Thymus (tissue), 11 donors: ENCODE results near the gene KAZN. TPM values are rescaled to one million over a fixed set of nuclear protein-coding genes. Genes with fewer than 3 reads are reported as not detected.

ENCODE experiments used
- DNase-seq, 9 donors: peaks; one replicate each; pipeline ENCODE4 v3.0.0-alpha.2; 2013; ENCODE audit warnings: low spot score in 9 of 9, low read depth in 6 of 9, missing footprints in 1 of 9
- H3K27ac ChIP-seq, 2 donors: one replicate each; pipeline ENCODE4 v1.5.1; 2013; ENCODE audit warnings: control low read depth in 1 of 2, low read depth in 1 of 2, low read length in 1 of 2, mild to moderate bottlenecking in 1 of 2, moderate library complexity in 1 of 2
- H3K27me3 ChIP-seq, 2 donors: one replicate each; pipeline ENCODE4 v1.5.1; 2013; ENCODE audit warnings: low read length in 1 of 2; ENCODE audit not compliant: control insufficient read depth in 2 of 2, insufficient read depth in 1 of 2
- H3K36me3 ChIP-seq, 2 donors: one replicate each; pipeline ENCODE4 v1.5.1; 2013; ENCODE audit warnings: low read length in 1 of 2, mild to moderate bottlenecking in 1 of 2, moderate library complexity in 1 of 2; ENCODE audit not compliant: control insufficient read depth in 2 of 2, insufficient read depth in 2 of 2
- H3K4me1 ChIP-seq, 2 donors: one replicate each; pipeline ENCODE4 v1.5.1; 2013; ENCODE audit warnings: low read length in 2 of 2; ENCODE audit not compliant: control insufficient read depth in 2 of 2, insufficient read depth in 2 of 2
- H3K4me3 ChIP-seq, 2 donors: one replicate each; pipeline ENCODE4 v1.5.1; 2013; ENCODE audit warnings: low read length in 2 of 2, control low read depth in 1 of 2, mild to moderate bottlenecking in 1 of 2
- H3K9me3 ChIP-seq, 2 donors: one replicate each; pipeline ENCODE4 v1.5.1; 2013; ENCODE audit warnings: low read length in 1 of 2, mild to moderate bottlenecking in 1 of 2; ENCODE audit not compliant: control insufficient read depth in 2 of 2, insufficient read depth in 1 of 2
- WGBS: extraction: QIAGEN DNeasy Blood & Tissue Kit; methylation state at CpG from one replicate; pipeline ENCODE4 v1.1.7; 2013; 5-methylcytosine and 5-hydroxymethylcytosine counted together
- polyA plus RNA-seq: library from polyadenylated mRNA; stranded (reverse); fragments of 200-250 nt; gene quantifications from one replicate; pipeline ENCODE4 v1.2.3, GENCODE V29; 2013
- total RNA-seq: library from RNA; stranded (reverse); fragments of 120-200 nt; gene quantifications from one replicate; pipeline ENCODE4 v1.2.4, GENCODE V29; 2013
- donor health status: healthy.

KAZN gene
- total and polyA plus RNA-seq, 2 donors = 1.3 to 5.7 TPM

- WGBS = 85% methylated on average over 8 of the region's 8 CpGs
Observed at GRCh38 chr1:14782741-14783591, 184.5 kb downstream of the KAZN start.

GRCh38 chr1:14783592-14783886, 185.1 kb downstream of the KAZN start:
- no peaks in the 10 kb centered on the region for H3K36me3 ChIP-seq
- no peak overlapping the region for H3K27ac ChIP-seq
- no peaks in the 10 kb centered on the region for H3K27me3 ChIP-seq
- 95% methylated on average over 7 of the region's 7 CpGs for WGBS
- H3K4me3 ChIP-seq = no peak overlapping the region
- no peaks in the 10 kb centered on the region for H3K9me3 ChIP-seq
- H3K4me1 ChIP-seq = peaks cover 0 to 9% of the 10 kb centered on the region in 2 donors
- no peak for DNase-seq

More at GRCh38 chr1:14782741-14783591, 184.5 kb downstream of the KAZN start:
- no peaks in the 10 kb centered on the region for H3K36me3 ChIP-seq
- no peaks in the 10 kb centered on the region for H3K27me3 ChIP-seq
- no peaks in the 10 kb centered on the region for H3K9me3 ChIP-seq
- DNase-seq = no peak
- peaks cover 0 to 15% of the 10 kb centered on the region in 2 donors for H3K4me1 ChIP-seq
- H3K27ac ChIP-seq = no peak overlapping the region
- H3K4me3 ChIP-seq = no peak overlapping the region

- WGBS = 90% methylated on average over 16 of the region's 16 CpGs
- H3K27ac ChIP-seq = no peak overlapping the region
- H3K4me1 ChIP-seq = no peaks in the 10 kb centered on the region
- H3K9me3 ChIP-seq = no peaks in the 10 kb centered on the region
- no peaks in the 10 kb centered on the region for H3K36me3 ChIP-seq
- no peak for DNase-seq
- no peaks in the 10 kb centered on the region for H3K27me3 ChIP-seq
- no peak overlapping the region for H3K4me3 ChIP-seq
Observed at GRCh38 chr1:14784790-14785773, 186.6 kb downstream of the KAZN start.

- no peak overlapping the region for H3K27ac ChIP-seq
- no peak for DNase-seq
Observed at GRCh38 chr1:14786109-14786675, 187.7 kb downstream of the KAZN start.

GRCh38 chr1:14786681-14787080, 188.2 kb downstream of the KAZN start:
- no peak for DNase-seq
- Histone ChIP-seq H3K27me3 (no peaks in the 10 kb centered on the region), H3K9me3 (no peaks in the 10 kb centered on the region), H3K27ac (no peak overlapping the region), H3K4me1 (peaks cover 0 to 3% of the 10 kb centered on the region in 2 donors), H3K36me3 (no peaks in the 10 kb centered on the region), H3K4me3 (no peak overlapping the region)
- 92% methylated on average over 1 of the region's 1 CpG for WGBS

More at GRCh38 chr1:14786109-14786675, 187.7 kb downstream of the KAZN start:
- Histone ChIP-seq H3K4me3 (no peak overlapping the region), H3K27me3 (no peaks in the 10 kb centered on the region), H3K9me3 (no peaks in the 10 kb centered on the region), H3K36me3 (no peaks in the 10 kb centered on the region), H3K4me1 (peaks cover 0 to 2% of the 10 kb centered on the region in 2 donors)
- WGBS = 95% methylated on average over 9 of the region's 9 CpGs

- 93% methylated on average over 10 of the region's 10 CpGs for WGBS
- Histone ChIP-seq H3K4me1 (peaks cover 0 to 3% of the 10 kb centered on the region in 2 donors), H3K27ac (no peak overlapping the region), H3K9me3 (no peaks in the 10 kb centered on the region), H3K27me3 (no peaks in the 10 kb centered on the region), H3K36me3 (no peaks in the 10 kb centered on the region), H3K4me3 (no peak overlapping the region)
- no peak for DNase-seq
Observed at GRCh38 chr1:14787604-14788003, 189.1 kb downstream of the KAZN start.

- H3K9me3 ChIP-seq = no peaks in the 10 kb centered on the region
- DNase-seq = no peak
- peaks cover 0 to 5% of the 10 kb centered on the region in 2 donors for H3K4me1 ChIP-seq
- no peaks in the 10 kb centered on the region for H3K27me3 ChIP-seq
- H3K36me3 ChIP-seq = no peaks in the 10 kb centered on the region
- no peak overlapping the region for H3K4me3 ChIP-seq
- no peak overlapping the region for H3K27ac ChIP-seq
- WGBS = 96% methylated on average over 7 of the region's 7 CpGs
Observed at GRCh38 chr1:14788080-14788479, 189.6 kb downstream of the KAZN start.

GRCh38 chr1:14790982-14791381, 192.5 kb downstream of the KAZN start:
- DNase-seq = no peak
- H3K9me3 ChIP-seq = no peaks in the 10 kb centered on the region
- H3K4me1 ChIP-seq = peaks cover 0 to 18% of the 10 kb centered on the region in 2 donors
- H3K36me3 ChIP-seq = no peaks in the 10 kb centered on the region
- H3K4me3 ChIP-seq = no peak overlapping the region
- H3K27me3 ChIP-seq = no peaks in the 10 kb centered on the region
- WGBS = 90% methylated on average over 7 of the region's 7 CpGs
- no peak overlapping the region for H3K27ac ChIP-seq
